ENCODE measurements around the gene CACNA1I.

DNA sequence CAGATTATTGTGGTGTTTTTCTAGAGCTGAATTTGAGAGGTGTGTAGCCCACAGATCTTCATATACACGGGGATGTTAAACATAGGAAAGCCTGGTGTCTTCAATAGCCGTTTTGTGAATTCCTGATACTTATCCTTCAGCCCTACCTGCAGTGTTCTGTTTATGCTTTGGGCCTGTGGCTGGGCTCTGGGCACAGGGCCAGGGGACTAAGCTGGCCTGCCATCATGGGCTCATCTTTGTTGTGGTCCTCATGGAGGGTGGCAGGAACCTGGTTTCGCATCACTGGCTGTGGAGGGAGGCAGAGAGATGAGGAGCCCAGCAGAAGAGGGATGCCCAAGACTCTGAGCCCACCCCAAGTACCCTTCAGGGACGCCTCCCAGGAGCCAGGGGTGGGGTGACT is 112.4 kb downstream of the CACNA1I start:
- TF ChIP-seq, protein P1, sequence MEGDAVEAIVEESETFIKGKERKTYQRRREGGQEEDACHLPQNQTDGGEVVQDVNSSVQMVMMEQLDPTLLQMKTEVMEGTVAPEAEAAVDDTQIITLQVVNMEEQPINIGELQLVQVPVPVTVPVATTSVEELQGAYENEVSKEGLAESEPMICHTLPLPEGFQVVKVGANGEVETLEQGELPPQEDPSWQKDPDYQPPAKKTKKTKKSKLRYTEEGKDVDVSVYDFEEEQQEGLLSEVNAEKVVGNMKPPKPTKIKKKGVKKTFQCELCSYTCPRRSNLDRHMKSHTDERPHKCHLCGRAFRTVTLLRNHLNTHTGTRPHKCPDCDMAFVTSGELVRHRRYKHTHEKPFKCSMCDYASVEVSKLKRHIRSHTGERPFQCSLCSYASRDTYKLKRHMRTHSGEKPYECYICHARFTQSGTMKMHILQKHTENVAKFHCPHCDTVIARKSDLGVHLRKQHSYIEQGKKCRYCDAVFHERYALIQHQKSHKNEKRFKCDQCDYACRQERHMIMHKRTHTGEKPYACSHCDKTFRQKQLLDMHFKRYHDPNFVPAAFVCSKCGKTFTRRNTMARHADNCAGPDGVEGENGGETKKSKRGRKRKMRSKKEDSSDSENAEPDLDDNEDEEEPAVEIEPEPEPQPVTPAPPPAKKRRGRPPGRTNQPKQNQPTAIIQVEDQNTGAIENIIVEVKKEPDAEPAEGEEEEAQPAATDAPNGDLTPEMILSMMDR (IDR thresholded peaks at IDR 0.05 in 4 of 5, conservative IDR thresholded peaks at IDR 0.05 in 1 of 5): no peak
- TF ChIP-seq POLR2A (IDR thresholded peaks at IDR 0.05): no peak
